ENCODE measurements around the gene FANCC. TPM values are rescaled to one million over a fixed set of nuclear protein-coding genes. Genes with fewer than 3 reads are reported as not detected.

Gene FANCC
- total and polyA plus RNA-seq, 2 of the 13 experiments (the other 11 are each of a cell fraction or from before 2014, with no cell fraction given), result 7.4 to 8.6 TPM

- no peak for TF ChIP-seq NFIC (IDR thresholded peaks at IDR 0.05; ENCODE audit: low read length)
- TF ChIP-seq ZNF124 (CRISPR knock-in tag; IDR thresholded peaks at IDR 0.05), result no peak
- TF ChIP-seq UBTF (CRISPR knock-in tag; IDR thresholded peaks at IDR 0.05), result peak; percentile 77
- TF ChIP-seq RFXANK (CRISPR knock-in tag; IDR thresholded peaks at IDR 0.05), result no peak
- no peak for TF ChIP-seq ZNF350 (CRISPR knock-in tag; IDR thresholded peaks at IDR 0.05; ENCODE audit: borderline replicate concordance, low read depth)
- no peak for TF ChIP-seq NFE2L1 (CRISPR knock-in tag; IDR thresholded peaks at IDR 0.05; ENCODE audit: borderline replicate concordance)
- no peak for TF ChIP-seq PHB2 (IDR thresholded peaks at IDR 0.05; ENCODE audit: partially characterized antibody)
- no peak for TF ChIP-seq IRF9 (CRISPR knock-in tag; IDR thresholded peaks at IDR 0.05; ENCODE audit: borderline replicate concordance)
- TF ChIP-seq ZNF333 (CRISPR knock-in tag; IDR thresholded peaks at IDR 0.05; ENCODE audit: borderline replicate concordance), result no peak
- no peak for TF ChIP-seq NFE2 (CRISPR knock-in tag; IDR thresholded peaks at IDR 0.05)
- no peak for TF ChIP-seq CHD4 (IDR thresholded peaks at IDR 0.05; ENCODE audit: borderline replicate concordance, low read length)
- TF ChIP-seq PAWR (CRISPR knock-in tag; IDR thresholded peaks at IDR 0.05; ENCODE audit: borderline replicate concordance), result no peak
- no peak for TF ChIP-seq KDM2A (CRISPR knock-in tag; IDR thresholded peaks at IDR 0.05; ENCODE audit: borderline replicate concordance, low read depth)
- TF ChIP-seq ZC3H4 (CRISPR knock-in tag; IDR thresholded peaks at IDR 0.05; ENCODE audit: borderline replicate concordance), result no peak
- TF ChIP-seq CERS6 (CRISPR knock-in tag; IDR thresholded peaks at IDR 0.05), result no peak
- TF ChIP-seq ZNF788 (CRISPR knock-in tag; IDR thresholded peaks at IDR 0.05; ENCODE audit: borderline replicate concordance), result peak; percentile 43; the same call in 1 of the 2 replicates
- no peak for TF ChIP-seq SRSF1 (optimal IDR thresholded peaks at IDR 0.05; ENCODE audit: low read depth, low read length)
- no peak for TF ChIP-seq RORA (CRISPR knock-in tag; IDR thresholded peaks at IDR 0.05)
- TF ChIP-seq IKZF5 (CRISPR knock-in tag; IDR thresholded peaks at IDR 0.05), result no peak
- no peak for TF ChIP-seq TOE1 (CRISPR knock-in tag; IDR thresholded peaks at IDR 0.05)
- TF ChIP-seq MTA1 (CRISPR knock-in tag; IDR thresholded peaks at IDR 0.05; ENCODE audit: borderline replicate concordance), result 0 out of 2 replicates have a peak, but pooled peaks have one; percentile 61
- no peak for TF ChIP-seq RFXAP (CRISPR knock-in tag; IDR thresholded peaks at IDR 0.05; ENCODE audit: borderline replicate concordance)
- no peak for TF ChIP-seq EZH2 (conservative IDR thresholded peaks at IDR 0.05; ENCODE audit: low read depth, low read length)
- TF ChIP-seq FOXA3 (CRISPR knock-in tag; IDR thresholded peaks at IDR 0.05), result peak; percentile 52; the same call in 1 of the 2 replicates
- TF ChIP-seq AKAP8 (CRISPR knock-in tag; IDR thresholded peaks at IDR 0.05), result no peak
- 0 out of 2 replicates have a peak, but pooled peaks have one; percentile 41 for TF ChIP-seq ZNF414 (CRISPR knock-in tag; IDR thresholded peaks at IDR 0.05)
Measured at GRCh38 chr9:95070549-95071021, 246.9 kb downstream of the FANCC start (continued).
